Activated CD8-positive, alpha-beta memory T cell treated with anti-CD3 and anti-CD28 coated beads for 24 hours (primary cell): ENCODE data around the gene GPD2.
A peak's percentile ranks its signal among the peaks of the same experiment; 100 is the strongest.

ENCODE experiments used
- DNase-seq: peaks from one replicate; pipeline ENCODE4 v3.0.0-alpha.2; 2020

Gene GPD2

DNA sequence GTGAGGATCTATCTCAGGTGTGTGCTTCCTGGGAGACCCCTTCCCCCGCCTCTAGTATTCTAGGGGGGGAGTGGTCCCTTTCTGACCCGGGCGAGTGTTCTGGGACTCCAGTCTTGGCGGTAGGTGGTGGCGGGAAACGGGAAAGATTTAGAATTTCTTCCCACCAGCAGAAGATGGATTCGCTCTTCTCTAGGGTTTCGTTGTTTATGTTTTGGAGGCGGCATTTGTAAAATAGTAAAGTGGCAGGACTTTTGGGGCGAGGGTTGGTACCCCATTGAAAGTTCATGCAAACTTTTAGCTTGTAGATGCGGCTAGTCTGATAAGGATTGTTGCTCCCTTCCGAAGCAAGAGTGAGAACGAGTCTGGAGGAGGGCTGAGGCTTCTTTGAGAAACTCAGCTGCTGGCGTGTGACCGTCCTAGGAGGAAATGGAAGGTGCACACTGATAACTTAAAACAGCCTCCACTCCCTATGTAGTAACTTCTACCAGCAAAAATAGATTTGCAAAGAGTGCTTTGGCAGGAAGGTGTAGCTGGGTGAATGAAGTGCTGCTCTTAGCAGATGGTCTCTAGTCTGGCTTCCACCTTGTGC lies 412 bp downstream of the GPD2 start:
- DNase-seq: peak; percentile 68

GRCh38 chr2:156437272-156437930 lies 1.2 kb downstream of the GPD2 start:
- DNase-seq: no peak

GRCh38 chr2:156437931-156438410 lies 1.8 kb downstream of the GPD2 start:
- no peak for DNase-seq

- no peak for DNase-seq
Observed at GRCh38 chr2:156443089-156443488, 6.9 kb downstream of the GPD2 start.

- no peak for DNase-seq
Observed at GRCh38 chr2:156445296-156446220, 9.4 kb downstream of the GPD2 start.

- no peak for DNase-seq
Observed at GRCh38 chr2:156447761-156448160, 11.6 kb downstream of the GPD2 start.

- DNase-seq: no peak
Observed at GRCh38 chr2:156448766-156449165, 12.6 kb downstream of the GPD2 start.

DNA sequence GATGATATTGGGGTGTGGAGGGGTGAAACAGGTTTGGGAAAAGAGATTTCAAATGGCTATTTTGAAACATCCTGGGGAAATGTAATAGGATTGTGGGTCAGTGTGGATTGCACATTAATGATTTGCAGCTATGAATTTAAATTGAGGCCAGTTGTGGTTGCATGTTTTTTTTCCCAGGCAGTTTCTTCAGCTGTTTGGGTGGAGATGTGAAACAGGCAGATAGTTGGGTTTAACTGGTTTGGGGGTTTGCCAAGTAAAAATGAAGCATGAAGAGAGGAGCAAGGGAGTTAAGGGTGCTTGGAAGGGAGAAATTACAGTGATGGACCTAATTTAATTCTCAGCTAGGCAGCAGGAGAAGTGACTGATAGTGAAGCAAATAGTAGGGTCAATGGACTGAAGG lies 16.8 kb downstream of the GPD2 start:
- no peak for DNase-seq

DNA sequence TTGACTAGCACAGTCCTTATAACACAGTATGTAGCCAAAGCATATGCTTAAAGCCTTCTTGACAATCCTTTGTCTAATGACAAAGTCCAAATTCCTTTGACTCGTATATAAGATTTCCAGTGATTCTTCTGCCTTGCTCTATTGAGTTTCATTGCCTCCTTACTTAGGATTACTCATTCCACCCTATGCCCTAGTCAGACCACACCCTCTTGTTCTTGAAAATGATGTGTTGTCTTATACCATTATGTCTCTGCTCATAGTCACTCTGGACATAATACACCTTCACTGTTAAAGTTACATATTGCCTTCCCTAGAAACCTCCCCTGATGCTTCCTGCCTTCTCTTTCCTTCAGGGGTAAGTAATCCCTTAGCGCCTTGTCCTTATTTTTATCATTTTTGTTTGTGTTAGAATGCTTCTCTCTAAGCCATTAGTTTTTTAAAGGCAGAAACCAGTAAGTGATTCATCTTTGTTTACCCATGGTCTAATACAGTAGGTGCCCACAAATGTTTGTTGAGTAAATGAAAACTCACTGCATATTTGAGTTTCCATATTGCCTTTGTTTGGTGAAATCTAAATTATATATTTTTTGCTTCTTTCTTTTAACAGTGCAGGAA lies 19.3 kb downstream of the GPD2 start:
- no peak for DNase-seq

- no peak for DNase-seq
Observed at GRCh38 chr2:156456616-156457015, 20.4 kb downstream of the GPD2 start.

GRCh38 chr2:156457523-156458517 lies 21.6 kb downstream of the GPD2 start:
- DNase-seq: no peak

DNA sequence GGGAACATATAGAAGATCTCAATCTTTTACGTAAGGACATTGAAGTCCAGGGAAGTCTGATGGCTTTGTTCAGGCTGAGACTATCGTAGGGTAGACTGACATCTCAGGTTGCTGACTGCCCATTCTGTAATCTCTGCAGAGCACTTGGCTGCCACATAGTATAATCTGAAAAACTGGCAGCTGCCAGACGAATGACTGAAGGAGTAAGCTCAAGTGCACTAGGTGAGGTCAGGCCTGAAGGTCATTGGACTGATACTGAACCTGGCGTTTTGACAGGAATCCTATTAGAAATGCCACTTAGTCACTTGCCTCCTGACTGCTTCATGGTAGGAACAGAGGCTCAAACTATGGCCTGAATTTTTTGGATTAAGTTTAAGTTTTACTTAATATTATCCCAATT lies 23.5 kb downstream of the GPD2 start:
- DNase-seq: no peak

GRCh38 chr2:156464106-156464505 lies 27.9 kb downstream of the GPD2 start:
- DNase-seq: no peak

- no peak for DNase-seq
Observed at GRCh38 chr2:156465573-156465972, 29.4 kb downstream of the GPD2 start.

GRCh38 chr2:156466739-156467405 lies 30.7 kb downstream of the GPD2 start:
- DNase-seq: no peak

DNA sequence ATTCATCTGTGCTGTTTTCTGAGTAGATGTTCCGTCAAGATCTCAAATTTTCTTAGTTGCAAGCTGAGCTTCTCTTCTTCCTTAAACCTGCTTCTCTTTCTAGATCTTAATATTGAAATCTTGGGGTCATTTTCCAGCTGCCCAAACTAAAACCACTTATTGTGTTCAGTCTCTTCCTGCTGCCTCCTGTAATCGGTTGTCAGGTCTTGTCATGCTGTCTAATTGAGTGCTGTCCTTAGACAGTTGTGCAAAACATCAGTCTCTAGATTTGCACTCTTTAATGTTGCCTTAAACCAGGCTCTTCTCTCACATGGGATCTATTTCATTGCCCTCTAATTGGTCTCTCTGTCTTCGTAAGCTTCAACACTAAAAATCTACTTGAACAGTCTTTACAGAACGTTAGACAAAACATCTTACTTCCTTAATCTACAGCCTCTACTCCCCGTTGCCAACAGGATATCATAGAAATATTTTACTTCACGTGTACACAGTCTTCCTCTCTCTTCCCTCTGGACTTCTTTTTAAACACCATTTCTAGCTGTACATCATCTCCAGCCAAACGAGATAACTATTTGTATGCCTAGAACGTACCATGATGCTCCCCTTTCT lies 34.9 kb downstream of the GPD2 start:
- DNase-seq: no peak

DNA sequence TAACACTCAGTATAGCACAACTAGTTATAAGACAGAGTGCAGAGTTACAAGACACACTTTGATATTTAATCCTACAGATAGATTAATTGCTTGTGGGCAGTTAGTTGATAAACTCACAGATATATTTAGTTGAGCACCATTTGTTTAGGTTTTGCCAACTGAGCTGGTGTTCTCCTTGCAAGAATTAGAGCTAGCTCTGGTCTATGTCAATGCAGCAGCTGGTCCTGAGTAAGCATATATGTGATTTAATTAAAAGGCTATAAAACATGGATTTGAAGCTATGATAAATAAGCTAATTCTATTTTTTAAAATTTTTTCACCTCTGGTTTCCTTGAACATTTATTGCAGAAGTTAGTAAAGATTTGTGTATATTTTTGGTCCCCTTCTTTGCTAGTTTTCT lies 35.6 kb downstream of the GPD2 start:
- DNase-seq: no peak

- no peak for DNase-seq
Observed at GRCh38 chr2:156472686-156473085, 36.5 kb downstream of the GPD2 start.

DNA sequence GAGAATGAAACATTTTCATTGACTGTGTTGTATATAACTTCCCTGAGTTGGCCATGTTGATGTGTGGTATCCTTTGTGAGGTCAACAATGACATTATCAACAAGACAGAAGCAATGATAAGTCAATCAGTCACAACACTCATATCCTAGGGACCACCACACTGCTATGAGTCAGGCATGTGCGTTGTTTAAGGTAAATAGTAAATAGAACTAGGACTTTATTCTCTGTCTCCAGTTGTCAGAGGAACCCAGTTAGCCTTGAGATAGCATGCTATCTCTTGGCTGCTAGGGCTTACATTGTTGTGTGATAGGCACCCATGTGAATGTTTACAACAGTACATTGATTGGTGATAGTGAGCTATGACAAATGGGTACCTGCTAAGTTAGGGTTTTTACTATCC lies 37.3 kb downstream of the GPD2 start:
- DNase-seq: no peak

GRCh38 chr2:156474401-156474800 lies 38.2 kb downstream of the GPD2 start:
- no peak for DNase-seq
